Central memory CD8-positive, alpha-beta T cell (primary cell): Measurements from ENCODE around the gene PHF1.

Experiments
- ATAC-seq: fragments of 150-1000 bp; cut with Tn5 transposase; replicated peaks from 2 replicates; pipeline ENCODE4 v1.10.0; 2022; ENCODE audit warnings: mild to moderate bottlenecking, moderate FRiP score, moderate number of reproducible peaks; ENCODE audit not compliant: poor library complexity, severe bottlenecking; ENCODE audit errors: extremely low read depth
- DNase-seq, 2 donors: peaks; one replicate each; pipeline ENCODE4 v3.0.0; 2021; ENCODE audit warnings: low spot score in 2 of 2
- H3K27ac Mint-ChIP-seq: one replicate; pipeline ENCODE4 v1.8.0; 2022; ENCODE audit warnings: low read depth, mild to moderate bottlenecking, moderate library complexity, mixed read lengths
- H3K27me3 Mint-ChIP-seq: one replicate; pipeline ENCODE4 v1.8.0; 2022; ENCODE audit warnings: mixed read lengths
- H3K36me3 Mint-ChIP-seq: one replicate; pipeline ENCODE4 v1.8.0; 2022; ENCODE audit warnings: mild to moderate bottlenecking, moderate library complexity, mixed read lengths; ENCODE audit not compliant: insufficient read depth
- H3K4me1 Mint-ChIP-seq: one replicate; pipeline ENCODE4 v1.8.0; 2022; ENCODE audit warnings: mixed read lengths
- H3K4me3 Mint-ChIP-seq: one replicate; pipeline ENCODE4 v1.8.0; 2022; ENCODE audit warnings: mild to moderate bottlenecking, moderate library complexity, mixed read lengths
- H3K9me3 Mint-ChIP-seq: one replicate; pipeline ENCODE4 v1.8.0; 2022; ENCODE audit warnings: mixed read lengths

PHF1 gene

DNA sequence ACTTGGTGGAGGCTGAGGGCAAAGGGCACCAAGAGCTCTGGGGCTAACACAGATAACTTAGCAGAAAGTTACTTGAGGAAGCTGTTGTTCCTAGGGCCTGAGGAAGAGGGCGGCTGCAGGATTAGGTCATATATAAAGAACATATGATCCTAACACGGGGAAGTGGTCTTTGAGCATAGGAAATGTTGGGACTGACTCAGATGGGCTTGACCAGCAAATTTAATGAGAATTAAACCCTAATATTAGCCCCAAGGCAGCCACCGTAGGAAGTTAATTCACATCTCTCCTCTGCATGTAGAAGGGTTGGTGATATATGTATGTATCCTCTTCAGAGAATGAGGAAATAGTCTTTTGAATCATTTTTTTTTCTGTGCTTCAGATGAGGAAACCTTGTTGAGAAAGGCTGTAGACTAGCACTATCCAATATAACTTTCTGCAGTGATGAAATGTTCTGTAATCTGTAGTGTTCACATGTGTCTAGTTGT, 34.3 kb downstream of the PHF1 start:
- no peak overlapping the region for H3K4me3 Mint-ChIP-seq
- H3K9me3 Mint-ChIP-seq = no peaks in the 10 kb centered on the region
- H3K27ac Mint-ChIP-seq = no peak overlapping the region
- no peaks in the 10 kb centered on the region for H3K27me3 Mint-ChIP-seq
- peaks cover 7% of the 10 kb centered on the region for H3K4me1 Mint-ChIP-seq
- ATAC-seq (no peak), DNase-seq (no peak)
- peaks cover 12% of the 10 kb centered on the region for H3K36me3 Mint-ChIP-seq

DNA sequence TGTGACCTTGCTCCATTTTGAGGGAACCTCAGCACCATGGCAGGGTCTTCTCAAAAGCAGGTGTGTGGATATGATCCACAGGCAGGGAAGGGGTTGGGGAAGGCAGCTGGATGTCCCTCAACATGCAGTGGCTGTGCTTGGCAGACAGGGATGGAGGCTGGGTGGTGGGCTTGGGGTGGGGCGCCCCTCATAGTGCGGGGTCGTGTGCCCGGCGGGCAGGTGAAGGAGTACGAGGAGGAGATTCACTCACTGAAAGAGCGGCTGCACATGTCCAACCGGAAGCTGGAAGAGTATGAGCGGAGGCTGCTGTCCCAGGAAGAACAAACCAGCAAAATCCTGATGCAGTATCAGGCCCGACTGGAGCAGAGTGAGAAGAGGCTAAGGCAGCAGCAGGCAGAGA, 35.5 kb downstream of the PHF1 start:
- no peaks in the 10 kb centered on the region for H3K27me3 Mint-ChIP-seq
- ATAC-seq (no peak), DNase-seq (no peak)
- peak overlapping the region; percentile 69 for H3K27ac Mint-ChIP-seq
- H3K4me1 Mint-ChIP-seq = peaks cover 7% of the 10 kb centered on the region
- peaks cover 12% of the 10 kb centered on the region for H3K36me3 Mint-ChIP-seq
- no peak overlapping the region for H3K4me3 Mint-ChIP-seq
- H3K9me3 Mint-ChIP-seq = no peaks in the 10 kb centered on the region

DNA sequence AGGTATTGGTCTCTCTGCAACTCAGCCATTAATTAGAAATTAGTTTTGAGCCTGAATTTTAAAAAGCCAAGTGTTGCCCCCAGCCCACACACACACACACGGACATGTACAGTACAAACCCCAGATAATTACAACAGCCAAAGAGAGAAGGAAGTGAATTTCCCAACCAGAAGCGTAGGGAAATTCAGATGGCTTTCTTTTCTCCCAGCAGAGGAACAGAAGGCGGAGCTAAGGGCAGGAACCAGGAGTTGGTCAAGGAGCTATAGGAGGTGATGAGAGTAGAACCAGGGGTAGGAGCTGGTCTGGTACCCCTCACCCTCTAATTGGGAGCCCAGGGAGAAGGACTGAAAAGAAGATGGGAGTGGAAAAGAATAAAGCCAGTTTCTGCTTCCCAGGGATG, 39.6 kb downstream of the PHF1 start:
- DNase-seq (no peak), ATAC-seq (no peak)
- no peaks in the 10 kb centered on the region for H3K9me3 Mint-ChIP-seq
- peaks cover 12% of the 10 kb centered on the region for H3K36me3 Mint-ChIP-seq
- H3K4me1 Mint-ChIP-seq = peaks cover 36% of the 10 kb centered on the region
- no peaks in the 10 kb centered on the region for H3K27me3 Mint-ChIP-seq
- H3K4me3 Mint-ChIP-seq = no peak overlapping the region
- peak overlapping the region; percentile 21 for H3K27ac Mint-ChIP-seq

DNA sequence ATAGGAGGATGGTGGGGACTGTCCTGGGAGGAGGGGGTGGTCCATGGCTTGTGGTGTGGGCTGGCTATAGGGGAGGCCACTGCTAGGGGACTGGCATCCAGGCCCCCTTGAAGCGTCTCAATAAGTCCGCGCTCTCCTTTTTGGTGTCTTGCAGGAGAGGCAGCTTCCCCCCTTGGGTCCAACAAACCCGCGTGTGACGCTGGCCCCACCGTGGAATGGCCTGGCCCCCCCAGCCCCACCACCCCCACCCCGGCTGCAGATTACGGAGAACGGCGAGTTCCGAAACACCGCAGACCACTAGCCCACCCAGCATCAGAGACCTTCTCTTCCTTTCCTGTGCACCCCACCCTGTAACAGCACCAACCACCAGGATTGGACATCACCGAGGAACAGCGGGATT, 40.8 kb downstream of the PHF1 start:
- no peak for DNase-seq
- no peak overlapping the region for H3K27ac Mint-ChIP-seq
- no peaks in the 10 kb centered on the region for H3K27me3 Mint-ChIP-seq
- peaks cover 15% of the 10 kb centered on the region for H3K36me3 Mint-ChIP-seq
- H3K4me1 Mint-ChIP-seq = peaks cover 38% of the 10 kb centered on the region
- no peak overlapping the region for H3K4me3 Mint-ChIP-seq
- no peaks in the 10 kb centered on the region for H3K9me3 Mint-ChIP-seq
- ATAC-seq = no peak

DNA sequence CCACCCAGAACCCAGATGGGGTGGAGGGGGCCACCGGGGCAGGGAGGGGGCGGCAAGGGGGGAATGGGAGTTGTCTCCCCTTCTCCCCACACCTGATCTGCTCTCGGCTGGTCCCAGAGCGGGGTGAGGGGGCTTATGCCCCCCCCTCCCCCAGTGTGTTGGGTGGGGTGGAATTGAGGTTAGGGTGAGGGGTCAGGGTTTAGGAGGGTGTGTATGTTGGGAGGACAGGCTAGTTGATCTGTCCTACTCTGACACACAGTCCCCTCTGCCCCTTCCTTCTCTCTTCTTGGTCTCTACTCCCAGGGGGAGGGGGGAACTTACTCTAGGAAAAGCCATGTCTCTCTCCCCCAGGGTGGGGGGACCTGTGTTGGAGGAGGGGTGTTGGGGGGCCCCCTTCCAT, 41.7 kb downstream of the PHF1 start:
- Mint-ChIP-seq H3K4me1 (peaks cover 38% of the 10 kb centered on the region), H3K27me3 (no peaks in the 10 kb centered on the region), H3K9me3 (no peaks in the 10 kb centered on the region), H3K4me3 (no peak overlapping the region), H3K27ac (peak overlapping the region; percentile 98), H3K36me3 (peaks cover 14% of the 10 kb centered on the region)
- no peak for ATAC-seq
- no peak for DNase-seq

DNA sequence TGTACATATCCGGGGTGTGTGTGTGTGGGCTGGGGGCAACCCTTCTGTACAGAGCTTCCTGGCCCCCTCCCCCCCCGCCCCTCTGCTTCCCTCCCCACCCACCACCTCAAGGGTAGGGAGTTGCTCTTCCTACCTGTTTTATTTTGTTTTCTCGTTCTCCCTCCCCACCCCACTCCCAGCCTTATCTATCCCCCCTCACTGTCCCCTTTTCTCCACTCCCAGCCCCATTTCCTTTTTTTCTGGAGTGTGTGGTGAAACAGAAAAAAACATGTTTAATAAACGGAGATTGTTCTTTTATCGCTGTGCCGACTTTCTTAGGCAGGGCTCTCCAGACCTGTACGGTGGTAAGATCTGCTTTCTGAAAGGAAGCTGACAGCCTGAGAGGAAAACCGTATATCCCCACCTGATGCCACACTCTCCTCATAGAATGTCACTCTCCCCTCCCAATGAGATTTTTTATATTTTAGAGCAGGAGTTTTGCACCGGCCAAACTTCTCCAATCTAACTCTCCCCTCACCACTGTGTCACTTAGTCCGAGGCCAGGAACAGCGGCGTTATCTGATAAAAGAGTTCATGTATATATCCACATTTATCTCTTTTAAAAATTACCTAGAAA, 42.7 kb downstream of the PHF1 start:
- peaks cover 38% of the 10 kb centered on the region for H3K4me1 Mint-ChIP-seq
- peaks cover 13% of the 10 kb centered on the region for H3K36me3 Mint-ChIP-seq
- no peaks in the 10 kb centered on the region for H3K9me3 Mint-ChIP-seq
- ATAC-seq (no peak), DNase-seq (no peak)
- H3K4me3 Mint-ChIP-seq = peak overlapping the region; percentile 99
- peak overlapping the region; percentile 98 for H3K27ac Mint-ChIP-seq
- H3K27me3 Mint-ChIP-seq = no peaks in the 10 kb centered on the region

DNA sequence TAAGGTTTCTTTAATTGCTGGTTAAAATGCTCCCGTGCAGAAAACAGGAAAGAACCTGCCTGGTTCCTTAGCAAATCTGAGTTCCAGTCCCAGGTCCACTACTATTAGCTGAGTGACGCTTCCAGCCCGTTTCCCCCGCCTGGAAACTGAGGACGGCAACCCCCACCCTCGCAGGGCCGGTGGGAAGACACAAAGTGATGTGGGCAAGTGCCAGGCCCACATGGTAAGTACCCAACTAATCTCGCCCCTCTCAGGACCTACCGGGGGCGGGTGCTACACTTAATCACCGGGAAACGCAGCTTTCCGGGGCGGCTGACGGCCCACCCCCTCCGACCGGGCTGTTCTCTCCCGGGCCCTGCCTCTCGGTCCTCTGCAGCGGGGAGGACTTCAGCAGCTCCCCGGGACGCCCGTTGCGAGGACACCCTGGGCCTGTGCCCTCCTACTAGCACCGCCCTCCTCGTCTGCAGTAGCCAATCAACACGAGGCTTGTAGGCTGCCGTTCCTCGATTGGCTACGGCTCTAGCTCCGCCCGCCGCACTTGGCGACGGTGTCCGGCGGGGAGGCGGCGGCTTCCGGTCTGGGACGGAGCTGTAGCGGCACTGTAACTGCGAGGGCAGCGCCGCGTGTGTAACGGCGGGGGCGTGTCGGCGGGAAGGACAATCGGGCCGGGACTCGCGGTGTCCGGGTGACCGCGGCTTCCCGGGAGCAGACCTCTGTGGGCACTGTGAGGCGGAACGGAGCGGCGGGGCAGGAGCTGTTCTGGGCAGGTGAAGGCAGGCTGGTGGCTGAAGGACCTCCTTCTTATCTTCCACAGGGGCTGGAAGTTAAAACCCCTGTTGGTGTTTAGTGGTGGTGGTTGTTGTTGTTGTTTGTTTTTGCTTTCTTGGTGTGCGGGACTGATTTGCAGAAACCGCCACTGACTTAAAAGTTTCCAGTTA, 43.5 kb downstream of the PHF1 start, which contains the start of gene ZBTB9:
Gene ZBTB9 (plus strand): TSS at position 568 of the 938 bp plus-strand sequence. CDS start 525 bp downstream, outside the sequence.
- peaks cover 12% of the 10 kb centered on the region for H3K36me3 Mint-ChIP-seq
- peaks cover 31% of the 10 kb centered on the region for H3K4me1 Mint-ChIP-seq
- peak within 1 kb of the TSS; percentile 98 for H3K27ac Mint-ChIP-seq
- H3K27me3 Mint-ChIP-seq = no peaks in the 10 kb centered on the region
- peak; percentile 85 to 89 for DNase-seq
- peak; percentile 99 for ATAC-seq
- H3K4me3 Mint-ChIP-seq = peak within 1 kb of the TSS; percentile 99
- H3K9me3 Mint-ChIP-seq = no peaks in the 10 kb centered on the region

DNA sequence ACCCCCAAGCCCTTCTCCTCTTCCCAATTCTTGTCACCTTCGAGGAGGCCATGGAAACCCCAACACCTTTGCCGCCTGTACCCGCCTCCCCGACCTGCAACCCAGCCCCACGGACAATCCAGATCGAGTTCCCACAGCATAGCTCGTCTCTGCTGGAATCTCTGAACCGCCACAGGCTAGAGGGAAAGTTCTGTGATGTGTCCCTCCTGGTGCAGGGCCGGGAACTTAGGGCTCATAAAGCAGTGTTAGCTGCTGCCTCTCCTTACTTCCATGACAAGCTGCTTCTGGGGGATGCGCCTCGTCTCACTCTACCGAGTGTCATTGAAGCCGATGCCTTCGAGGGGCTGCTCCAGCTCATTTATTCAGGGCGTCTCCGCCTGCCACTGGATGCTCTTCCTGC, 44.2 kb downstream of the PHF1 start:
- Mint-ChIP-seq H3K9me3 (no peaks in the 10 kb centered on the region), H3K27ac (peak overlapping the region; percentile 98), H3K4me3 (peak overlapping the region; percentile 99), H3K27me3 (no peaks in the 10 kb centered on the region), H3K4me1 (peaks cover 31% of the 10 kb centered on the region), H3K36me3 (peaks cover 11% of the 10 kb centered on the region)
- DNase-seq (no peak), ATAC-seq (no peak)

DNA sequence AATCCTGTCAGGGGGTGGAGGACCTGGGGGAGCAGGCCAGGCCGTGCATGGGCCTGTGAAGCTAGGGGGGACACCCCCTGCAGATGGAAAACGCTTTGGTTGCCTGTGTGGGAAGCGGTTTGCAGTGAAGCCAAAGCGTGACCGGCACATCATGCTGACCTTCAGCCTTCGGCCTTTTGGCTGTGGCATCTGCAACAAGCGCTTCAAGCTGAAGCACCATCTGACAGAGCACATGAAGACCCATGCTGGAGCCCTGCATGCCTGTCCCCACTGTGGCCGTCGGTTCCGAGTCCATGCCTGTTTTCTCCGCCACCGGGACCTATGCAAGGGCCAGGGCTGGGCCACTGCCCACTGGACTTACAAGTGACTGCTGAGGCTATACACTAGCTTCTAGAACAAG, 45.3 kb downstream of the PHF1 start:
- no peaks in the 10 kb centered on the region for H3K27me3 Mint-ChIP-seq
- peaks cover 31% of the 10 kb centered on the region for H3K4me1 Mint-ChIP-seq
- H3K4me3 Mint-ChIP-seq = no peak overlapping the region
- DNase-seq = no peak
- ATAC-seq = no peak
- H3K9me3 Mint-ChIP-seq = no peaks in the 10 kb centered on the region
- H3K27ac Mint-ChIP-seq = no peak overlapping the region
- peaks cover 11% of the 10 kb centered on the region for H3K36me3 Mint-ChIP-seq

DNA sequence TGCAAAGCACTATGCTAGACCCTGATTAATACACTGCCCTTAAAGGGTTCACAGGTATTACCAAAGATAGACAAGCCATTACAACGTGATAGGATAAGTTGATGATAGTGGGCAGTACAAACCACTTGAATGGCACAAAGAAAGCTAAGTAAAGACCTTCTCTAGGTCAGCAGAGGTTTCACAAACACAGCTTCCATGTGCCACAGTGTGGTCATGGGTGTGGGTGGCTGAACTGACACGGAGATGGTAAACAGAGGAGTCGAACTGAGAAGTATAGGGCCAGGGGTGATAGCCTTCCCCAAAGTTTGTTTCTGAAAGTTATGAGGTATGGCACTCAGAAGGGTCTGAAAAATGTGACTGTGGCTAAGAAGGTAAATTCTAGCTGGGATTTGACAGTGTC, 47.9 kb downstream of the PHF1 start:
- no peak overlapping the region for H3K27ac Mint-ChIP-seq
- no peaks in the 10 kb centered on the region for H3K27me3 Mint-ChIP-seq
- H3K4me1 Mint-ChIP-seq = peaks cover 18% of the 10 kb centered on the region
- H3K36me3 Mint-ChIP-seq = peaks cover 9% of the 10 kb centered on the region
- no peak for ATAC-seq
- no peak for DNase-seq
- no peaks in the 10 kb centered on the region for H3K9me3 Mint-ChIP-seq
- no peak overlapping the region for H3K4me3 Mint-ChIP-seq

DNA sequence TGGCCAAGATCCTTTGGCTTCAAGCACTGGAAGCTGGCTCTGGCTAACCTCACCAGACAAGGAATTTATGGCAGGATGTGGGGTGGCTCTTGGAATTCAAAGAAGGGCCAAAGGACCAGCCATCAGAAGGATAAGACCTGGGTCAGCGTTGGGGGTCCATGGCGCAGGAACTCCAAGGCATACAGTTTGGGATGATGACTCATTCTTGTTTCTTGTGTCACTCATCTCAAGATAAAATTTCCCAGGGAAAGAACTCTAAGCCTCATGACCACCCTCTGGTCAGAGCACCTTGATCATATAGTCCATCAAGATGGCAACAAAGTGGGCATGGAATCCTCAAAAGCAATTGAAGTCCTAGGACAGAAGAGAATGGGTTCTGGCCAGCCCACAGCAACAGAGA, 48.4 kb downstream of the PHF1 start:
- no peak overlapping the region for H3K4me3 Mint-ChIP-seq
- no peak overlapping the region for H3K27ac Mint-ChIP-seq
- no peaks in the 10 kb centered on the region for H3K9me3 Mint-ChIP-seq
- no peaks in the 10 kb centered on the region for H3K27me3 Mint-ChIP-seq
- DNase-seq (no peak), ATAC-seq (no peak)
- H3K36me3 Mint-ChIP-seq = peaks cover 9% of the 10 kb centered on the region
- H3K4me1 Mint-ChIP-seq = peaks cover 14% of the 10 kb centered on the region
